H1 (cell line): ENCODE measurements around the gene GID8. TPM values are rescaled to one million over a fixed set of nuclear protein-coding genes. Genes with fewer than 3 reads are reported as not detected.

Source experiments
- CTCF ChIA-PET: fragments of 300-600 bp; sonication (Branson Sonifier 250); formaldehyde crosslinking; loops from one replicate; lab custom pipeline; 2021; ENCODE audit not compliant: partially characterized antibody; lab: Charles Lee
- POLR2A ChIA-PET: fragments of 300-600 bp; sonication (Branson Sonifier 250); formaldehyde crosslinking; loops from one replicate; lab custom pipeline; 2021; ENCODE audit warnings: inconsistent platforms; ENCODE audit not compliant: partially characterized antibody; lab: Charles Lee
- DNase-seq, 2 experiments: peaks; one replicate each; pipeline versions ENCODE4 v3.0.0 to v3.0.0-alpha.2; 2010 to 2022; ENCODE audit warnings: low spot score in 2 of 2, low read depth in 1 of 2, mixed read lengths in 1 of 2
- FAIRE-seq: peaks from 2 replicates; lab custom pipeline; 2011; peaks lifted over from hg19 to GRCh38; lab: Jason Lieb, UNC
- H2AFZ ChIP-seq: 2 replicates; pipeline ENCODE4 v1.8.1; 2012; ENCODE audit warnings: low read length, inconsistent platforms
- H2AK5ac ChIP-seq: 2 replicates; pipeline ENCODE4 v1.6.1; 2013; ENCODE audit warnings: low read depth, low read length
- H2BK120ac ChIP-seq: replicated peaks from 2 replicates; pipeline ENCODE3; 2013; ENCODE audit warnings: low read depth, low read length, inconsistent platforms
- H2BK12ac ChIP-seq: 2 replicates; pipeline ENCODE4 v1.6.1; 2013; ENCODE audit warnings: low read depth, low read length
- H2BK15ac ChIP-seq: 2 replicates; pipeline ENCODE4 v1.6.1; 2013; ENCODE audit warnings: low read length
- H2BK20ac ChIP-seq: 2 replicates; pipeline ENCODE4 v1.6.1; 2013; ENCODE audit warnings: low read length
- H2BK5ac ChIP-seq: 2 replicates; pipeline ENCODE4 v1.6.1; 2013; ENCODE audit warnings: low read depth, low read length
- H3K14ac ChIP-seq: 2 replicates; pipeline ENCODE4 v1.6.1; 2013; ENCODE audit warnings: inconsistent platforms; ENCODE audit not compliant: insufficient read length
- H3K18ac ChIP-seq: 2 replicates; pipeline ENCODE4 v1.6.1; 2013; ENCODE audit warnings: low read length; ENCODE audit errors: extremely low read depth
- H3K23ac ChIP-seq: 2 replicates; pipeline ENCODE4 v1.6.1; 2013; ENCODE audit warnings: inconsistent platforms; ENCODE audit not compliant: insufficient read length
- H3K23me2 ChIP-seq: 2 replicates; pipeline ENCODE4 v1.6.1; 2013; ENCODE audit warnings: low read depth, low read length
- H3K27ac ChIP-seq: 2 replicates; pipeline ENCODE4 v1.6.1; 2011; ENCODE audit warnings: low read depth, low read length, inconsistent platforms
- H3K27me3 ChIP-seq, 4 experiments: replicated peaks in 1 of 4; 1 replicate in 1 of 4; 2 replicates in 3 of 4; pipeline versions ENCODE4 v1.6.1 to v1.8.1; 2011 to 2013; ENCODE audit warnings: low read length in 3 of 4, mild to moderate bottlenecking in 3 of 4, inconsistent platforms in 2 of 4, mixed read lengths in 2 of 4, moderate library complexity in 1 of 4; ENCODE audit not compliant: control insufficient read depth in 3 of 4, insufficient read depth in 3 of 4; ENCODE audit errors: extremely low read depth in 1 of 4
- H3K36me3 ChIP-seq, 4 experiments: 2 replicates each; pipeline versions ENCODE4 v1.6.1 to v1.8.1; 2011 to 2013; ENCODE audit warnings: mild to moderate bottlenecking in 4 of 4, low read length in 3 of 4, moderate library complexity in 2 of 4, control low read depth in 1 of 4, inconsistent platforms in 1 of 4; ENCODE audit not compliant: insufficient read depth in 4 of 4, control insufficient read depth in 2 of 4
- H3K4ac ChIP-seq: replicated peaks from 2 replicates; pipeline ENCODE3; 2013; ENCODE audit warnings: low read length, low read depth, mixed read lengths, inconsistent platforms; ENCODE audit not compliant: insufficient read length
- H3K4me1 ChIP-seq, 4 experiments: replicated peaks in 1 of 4; 1 replicate in 1 of 4; 2 replicates in 3 of 4; pipeline versions ENCODE4 v1.6.1 to v1.8.1; 2011 to 2013; ENCODE audit warnings: low read length in 3 of 4, inconsistent platforms in 2 of 4, mixed read lengths in 1 of 4; ENCODE audit not compliant: insufficient read depth in 4 of 4, control insufficient read depth in 3 of 4
- H3K4me2 ChIP-seq, 2 experiments: 2 replicates each; pipeline versions ENCODE4 v1.6.1 to v1.8.1; 2011 to 2013; ENCODE audit warnings: low read depth in 2 of 2, low read length in 2 of 2, control low read depth in 1 of 2, inconsistent platforms in 1 of 2, mild to moderate bottlenecking in 1 of 2; ENCODE audit not compliant: insufficient read depth in 1 of 2
- H3K4me3 ChIP-seq, 4 experiments: fragments of 200-600, 300-600 bp in 1 of 4; sonication (generic), shearing (Covaris generic), sonication (Bioruptor Twin) in 1 of 4; 2 replicates each; pipeline versions ENCODE4 v1.5.1 to v1.8.1; 2011 to 2016; ENCODE audit warnings: low read length in 4 of 4, low read depth in 3 of 4, control low read depth in 2 of 4, inconsistent platforms in 2 of 4, mild to moderate bottlenecking in 2 of 4, mixed read lengths in 1 of 4, moderate library complexity in 1 of 4; ENCODE audit not compliant: insufficient read depth in 2 of 4; ENCODE audit errors: extremely low read depth in 1 of 4
- H3K56ac ChIP-seq: replicated peaks from 2 replicates; pipeline ENCODE3; 2013; ENCODE audit warnings: low read depth, mild to moderate bottlenecking, mixed read lengths, low read length, inconsistent platforms; ENCODE audit not compliant: insufficient read length
- H3K79me1 ChIP-seq: 2 replicates; pipeline ENCODE4 v1.6.1; 2013; ENCODE audit warnings: low read depth, low read length, control low read depth
- H3K79me2 ChIP-seq, 2 experiments: 2 replicates each; pipeline versions ENCODE4 v1.6.1 to v1.8.1; 2012 to 2013; ENCODE audit warnings: low read length in 2 of 2, mild to moderate bottlenecking in 2 of 2, inconsistent platforms in 1 of 2; ENCODE audit not compliant: insufficient read depth in 2 of 2, control insufficient read depth in 1 of 2
- H3K9ac ChIP-seq, 4 experiments: replicated peaks in 1 of 4; 1 replicate in 1 of 4; 2 replicates in 3 of 4; pipeline versions ENCODE4 v1.6.1 to v1.8.1; 2011 to 2013; ENCODE audit warnings: low read depth in 3 of 4, low read length in 3 of 4, control low read depth in 2 of 4, mild to moderate bottlenecking in 2 of 4, moderate library complexity in 2 of 4, inconsistent platforms in 1 of 4; ENCODE audit errors: extremely low read depth in 1 of 4
- H3K9me3 ChIP-seq, 2 experiments: 2 replicates each; pipeline versions ENCODE4 v1.6.1 to v1.8.1; 2012 to 2013; ENCODE audit warnings: mild to moderate bottlenecking in 2 of 2, moderate library complexity in 2 of 2, control low read depth in 1 of 2, inconsistent platforms in 1 of 2, low read depth in 1 of 2, low read length in 1 of 2, mixed read lengths in 1 of 2; ENCODE audit not compliant: insufficient read depth in 2 of 2
- H4K20me1 ChIP-seq, 2 experiments: replicated peaks in 1 of 2; 2 replicates each; pipeline versions ENCODE3 to v1.8.1; 2011 to 2013; ENCODE audit warnings: inconsistent platforms in 2 of 2, low read length in 2 of 2, mild to moderate bottlenecking in 1 of 2; ENCODE audit not compliant: insufficient read depth in 2 of 2, control insufficient read depth in 1 of 2
- H4K5ac ChIP-seq: 2 replicates; pipeline ENCODE4 v1.6.1; 2013; ENCODE audit warnings: low read length, low read depth, mixed read lengths, inconsistent platforms; ENCODE audit not compliant: insufficient read length
- H4K8ac ChIP-seq: 2 replicates; pipeline ENCODE4 v1.8.0; 2013; ENCODE audit warnings: mild to moderate bottlenecking, moderate library complexity, low read length, inconsistent platforms; ENCODE audit not compliant: insufficient read depth; ENCODE audit errors: extremely low read depth
- H4K91ac ChIP-seq: replicated peaks from 2 replicates; pipeline ENCODE3; 2013; ENCODE audit warnings: low read length, mixed read lengths, inconsistent platforms; ENCODE audit not compliant: insufficient read length
- BCL11A ChIP-seq, 2 experiments: IDR thresholded peaks; one replicate each; pipeline ENCODE4 v1.6.1; 2011; ENCODE audit warnings: low read depth in 2 of 2, low read length in 2 of 2, mild to moderate bottlenecking in 2 of 2
- HDAC2 ChIP-seq, 2 experiments: fragments of 300-600 bp in 1 of 2; sonication (generic) in 1 of 2; IDR thresholded peaks; 2 replicates each; pipeline ENCODE4 v1.6.1; 2011 to 2012; ENCODE audit warnings: low read depth in 2 of 2, low read length in 2 of 2, mild to moderate bottlenecking in 2 of 2, moderate library complexity in 2 of 2, borderline replicate concordance in 1 of 2, inconsistent platforms in 1 of 2
- KDM1A ChIP-seq: fragments of 200-600, 300-600 bp; sonication (generic); IDR thresholded peaks from 2 replicates; pipeline ENCODE4 v1.7.1; 2016; ENCODE audit warnings: mild to moderate bottlenecking, low read length, borderline replicate concordance
- POLR2AphosphoS5 ChIP-seq: IDR thresholded peaks from 2 replicates; pipeline ENCODE4 v1.6.1; 2011; ENCODE audit warnings: low read depth, low read length
- RXRA ChIP-seq: IDR thresholded peaks from 2 replicates; pipeline ENCODE4 v1.6.1; 2011; ENCODE audit warnings: low read depth, mild to moderate bottlenecking, low read length, moderate library complexity; ENCODE audit not compliant: insufficient read depth
- USF2 ChIP-seq: IDR thresholded peaks from 2 replicates; pipeline ENCODE4 v1.6.1; 2011; ENCODE audit warnings: low read length, improper control_type of control experiment
- whole genome bisulfite sequencing, 2 experiments: shearing (Covaris generic) in 1 of 2; methylation state at CpG; one replicate each; pipeline versions ENCODE4 v1.1.6 to v1.1.7; 2013 to 2015; ENCODE audit warnings: low lambda C conversion rate in 2 of 2, mixed read lengths in 2 of 2, inconsistent platforms in 1 of 2, low coverage in 1 of 2, missing lambda C conversion rate in 1 of 2; ENCODE audit not compliant: insufficient replicate concordance in 2 of 2, insufficient coverage in 1 of 2, insufficient read length in 1 of 2; ENCODE audit errors: extremely low coverage in 1 of 2, missing lambda C conversion rate in 1 of 2; 5-methylcytosine and 5-hydroxymethylcytosine counted together
- polyA plus RNA-seq, 7 experiments: library from polyadenylated mRNA; depleted of rRNA in 3 of 7; stranded (reverse) in 5 of 7; unstranded in 2 of 7; fragments of >200 nt in 5 of 7; fragments of 200-250 nt in 2 of 7; gene quantifications; 1 replicate in 5 of 7; 2 replicates in 1 of 7; 4 replicates in 1 of 7; pipeline versions ENCODE4 v1.2.1 to v1.2.3, GENCODE V29; 2011 to 2013; ENCODE audit warnings: missing spikeins in 2 of 7, mixed read lengths in 2 of 7
- total RNA-seq: library from RNA; stranded (reverse); fragmentation: NEBNext Ultra II Directional; extraction: Animal tissue kit (Norgen Biotek cat#: 25700); gene quantifications from 2 replicates; pipeline ENCODE4 v1.2.1, GENCODE V29; 2021

GID8 gene
- total and polyA plus RNA-seq, 2 of the 8 experiments (the other 6 are each of a cell fraction or from before 2014, with no cell fraction given): 39.7 to 72.9 TPM

- no peak overlapping the region for H4K91ac ChIP-seq
- no peak overlapping the region for H3K9ac ChIP-seq
- no peak overlapping the region for H3K4me2 ChIP-seq
- H3K56ac ChIP-seq: no peak overlapping the region
- no peak overlapping the region for H4K8ac ChIP-seq
- no peaks in the 10 kb centered on the region; a peak in 2 of 7 replicates for H3K4me1 ChIP-seq
- H3K18ac ChIP-seq: no peak overlapping the region
- no peak overlapping the region for H2BK5ac ChIP-seq
- no peak overlapping the region for H2AFZ ChIP-seq
- no peaks in the 10 kb centered on the region for H3K9me3 ChIP-seq
- no peak overlapping the region for H3K14ac ChIP-seq
- H4K20me1 ChIP-seq: peaks cover 22 to 44% of the 10 kb centered on the region in 2 experiments
- ChIA-PET CTCF (interaction anchor here (0.8 to 5.7 kb wide), 25 partner anchors 8 to 328 kb away, joined by 3 to 58 read pairs (median 6); no protein-coding TSS in a partner anchor), POLR2A (interaction anchor here (1.0 to 13.6 kb wide), 6 partner anchors 11 to 82 kb away, joined by 3 to 156 read pairs (median 4); partner anchors contain the start of gene DIDO1)
- H3K36me3 ChIP-seq: peaks cover 50 to 89% (median 80%) of the 10 kb centered on the region in 4 experiments
- no peak overlapping the region for H4K5ac ChIP-seq
- H3K79me1 ChIP-seq: peaks cover 26% of the 10 kb centered on the region
- H3K23me2 ChIP-seq: no peaks in the 10 kb centered on the region
- peaks cover 0 to 43% of the 10 kb centered on the region in 2 experiments for H3K79me2 ChIP-seq
- TF ChIP-seq USF2 (no peak), RXRA (no peak), KDM1A (no peak), BCL11A (IDR thresholded peaks at IDR 0.05; ENCODE audit: low read depth in 2 of 2, low read length in 2 of 2) (no peak), POLR2AphosphoS5 (peak; percentile 10; the same call in 1 of the 2 replicates), HDAC2 (IDR thresholded peaks at IDR 0.05; ENCODE audit: borderline replicate concordance in 1 of 2, low read depth in 2 of 2, low read length in 2 of 2) (no peak)
- FAIRE-seq (no peak), DNase-seq (no peak)
- no peak overlapping the region for H2BK20ac ChIP-seq
- no peak overlapping the region for H2BK15ac ChIP-seq
- WGBS, 2 experiments: 96% methylated on average over 31 of the region's 31 CpGs; no CpG with 5 or more reads in 1 of the 2 experiments
- no peak overlapping the region for H3K23ac ChIP-seq
- no peak overlapping the region for H2BK120ac ChIP-seq
- H2AK5ac ChIP-seq: no peak overlapping the region
- no peak overlapping the region for H2BK12ac ChIP-seq
- H3K27me3 ChIP-seq: no peaks in the 10 kb centered on the region
- H3K4me3 ChIP-seq: no peak overlapping the region
- no peak overlapping the region for H3K27ac ChIP-seq
- no peak overlapping the region for H3K4ac ChIP-seq
Observed at GRCh38 chr20:62906647-62907375, 31.1 kb upstream of the GID8 start.
